Activated CD4-positive, alpha-beta T cell treated with anti-CD3 and anti-CD28 coated beads, Interleukin-2, amount 50 U/mL, for 16 hours (primary cell): Measurements from ENCODE around the gene JOSD1.
"Not testable (repeated sequence)": the region's sequence is repeated elsewhere in the genome, so short reads cannot be mapped to it uniquely, and the experiment has no call there.

Source experiments
- DNase-seq: peaks from one replicate; pipeline ENCODE4 v3.0.0-alpha.2; 2020

JOSD1 gene

GRCh38 chr22:38675833-38676232 is 24.9 kb downstream of the JOSD1 start:
- DNase-seq, result no peak

GRCh38 chr22:38674888-38675287 is 25.9 kb downstream of the JOSD1 start:
- DNase-seq, result no peak

GRCh38 chr22:38657045-38657909 is 43.5 kb downstream of the JOSD1 start:
- DNase-seq, result peak; percentile 53

- peak; percentile 87 for DNase-seq
Observed at GRCh38 chr22:38656256-38657044, 44.3 kb downstream of the JOSD1 start, which contains the start of the genes CBY1 and FAM227A. TSS of gene CBY1 (plus strand) at chr22:38656638. CDS start at chr22:38668055, 11,417 bp downstream. TSS of gene FAM227A (minus strand) at chr22:38656392. CDS start at chr22:38650168, 6,224 bp downstream.

- no peak for DNase-seq
Observed at GRCh38 chr22:38655519-38656255, 45.1 kb downstream of the JOSD1 start.

GRCh38 chr22:38653741-38654140 is 47.0 kb downstream of the JOSD1 start:
- DNase-seq, result no peak

GRCh38 chr22:38652859-38653258 is 47.9 kb downstream of the JOSD1 start:
- no peak for DNase-seq

- DNase-seq, result no peak
Observed at GRCh38 chr22:38649841-38650522, 50.8 kb downstream of the JOSD1 start.

- no peak for DNase-seq
Observed at GRCh38 chr22:38645430-38645829, 55.3 kb downstream of the JOSD1 start.

GRCh38 chr22:38644245-38644644 is 56.5 kb downstream of the JOSD1 start:
- not testable (repeated sequence) for DNase-seq

GRCh38 chr22:38641476-38642040 is 59.2 kb downstream of the JOSD1 start:
- no peak for DNase-seq

GRCh38 chr22:38638728-38639127 is 62.0 kb downstream of the JOSD1 start:
- DNase-seq, result no peak

- no peak for DNase-seq
Observed at GRCh38 chr22:38638216-38638615, 62.5 kb downstream of the JOSD1 start.
